Omental fat pad (tissue), 4 donors: Measurements from ENCODE around the gene INSYN2B. TPM values are rescaled to one million over a fixed set of nuclear protein-coding genes. Genes with fewer than 3 reads are reported as not detected.

Experiments used
- ATAC-seq: fragments of 150-250 bp; one replicate; pipeline ENCODE4 v1.9.1; 2016; ENCODE audit warnings: mild to moderate bottlenecking, moderate library complexity; ENCODE audit not compliant: low FRiP score
- DNase-seq: peaks from one replicate; pipeline ENCODE4 v3.0.0-alpha.2; 2019; ENCODE audit warnings: low spot score
- CTCF ChIP-seq, 3 donors: fragments of 450-650 bp; IDR thresholded peaks; one replicate each; pipeline ENCODE4 v1.5.1; 2016 to 2017; ENCODE audit warnings: antibody characterized with exemption in 3 of 3, mild to moderate bottlenecking in 3 of 3, moderate library complexity in 2 of 3
- total RNA-seq, 4 donors: library from RNA; depleted of rRNA; stranded (reverse); fragments of >200 nt; gene quantifications; one replicate each; pipeline ENCODE4 v1.1.0, GENCODE V29; 2016

INSYN2B gene
- total RNA-seq, 4 donors from 2014 or later = 1.4 to 8.4 (median 5.4) TPM

- ATAC-seq = no peak
- TF ChIP-seq CTCF (IDR thresholded peaks at IDR 0.05) = no peak
- DNase-seq = no peak
Measured at GRCh38 chr5:169905017-169905416, 75.3 kb downstream of the INSYN2B start.

GRCh38 chr5:169904508-169904907 lies 75.8 kb downstream of the INSYN2B start:
- no peak for TF ChIP-seq CTCF (IDR thresholded peaks at IDR 0.05)
- no peak for DNase-seq
- ATAC-seq = no peak

GRCh38 chr5:169904059-169904458 lies 76.2 kb downstream of the INSYN2B start:
- DNase-seq (no peak), ATAC-seq (no peak)
- no peak for TF ChIP-seq CTCF (IDR thresholded peaks at IDR 0.05)

GRCh38 chr5:169901896-169902295 lies 78.4 kb downstream of the INSYN2B start:
- no peak for TF ChIP-seq CTCF (IDR thresholded peaks at IDR 0.05)
- no peak for DNase-seq
- ATAC-seq = no peak

- ATAC-seq (no peak), DNase-seq (no peak)
- TF ChIP-seq CTCF (IDR thresholded peaks at IDR 0.05) = no peak
Measured at GRCh38 chr5:169897481-169897880, 82.8 kb downstream of the INSYN2B start.

- ATAC-seq = no peak
- TF ChIP-seq CTCF (IDR thresholded peaks at IDR 0.05) = no peak
- no peak for DNase-seq
Measured at GRCh38 chr5:169895926-169896325, 84.4 kb downstream of the INSYN2B start.

GRCh38 chr5:169893571-169893970 lies 86.7 kb downstream of the INSYN2B start:
- ATAC-seq = no peak
- no peak for TF ChIP-seq CTCF (IDR thresholded peaks at IDR 0.05)
- no peak for DNase-seq
